Type B pancreatic cell (in vitro differentiated cells): ENCODE data around the gene MARCHF2. TPM values are rescaled to one million over a fixed set of nuclear protein-coding genes. Genes with fewer than 3 reads are reported as not detected.
"Not testable (repeated sequence)": the region's sequence is repeated elsewhere in the genome, so short reads cannot be mapped to it uniquely, and the experiment has no call there.

Experiments used
- DNase-seq: peaks from one replicate; pipeline ENCODE4 v3.0.0; 2021; ENCODE audit warnings: mixed read lengths; ENCODE audit not compliant: unreplicated experiment; ENCODE audit errors: extremely low spot score
- H3K27ac Mint-ChIP-seq: 2 replicates; pipeline ENCODE4 v1.8.0; 2021; ENCODE audit warnings: mild to moderate bottlenecking, mixed read lengths
- H3K27me3 Mint-ChIP-seq: 2 replicates; pipeline ENCODE4 v1.8.0; 2021; ENCODE audit warnings: mixed read lengths
- H3K36me3 Mint-ChIP-seq: 2 replicates; pipeline ENCODE4 v1.8.0; 2021; ENCODE audit warnings: mixed read lengths
- H3K4me1 Mint-ChIP-seq: one replicate; pipeline ENCODE4 v1.8.0; 2021; ENCODE audit warnings: mixed read lengths; ENCODE audit not compliant: unreplicated experiment
- H3K4me3 Mint-ChIP-seq: 2 replicates; pipeline ENCODE4 v1.8.0; 2021; ENCODE audit warnings: mild to moderate bottlenecking, mixed read lengths
- H3K9me3 Mint-ChIP-seq: 2 replicates; pipeline ENCODE4 v1.8.0; 2021; ENCODE audit warnings: mixed read lengths
- CTCF ChIP-seq: fragments of 200-600 bp; sonication (generic); conservative IDR thresholded peaks from 2 replicates; pipeline ENCODE4 v1.5.0; 2021; ENCODE audit warnings: antibody characterized with exemption, mild to moderate bottlenecking
- total RNA-seq: library from RNA; stranded (reverse); gene quantifications from 2 replicates; pipeline ENCODE4 v1.2.1, GENCODE V29; 2021; ENCODE audit warnings: low replicate concordance

Gene MARCHF2
- total RNA-seq, 1 donor from 2014 or later = 15.5 TPM

- no peak for TF ChIP-seq CTCF
- Mint-ChIP-seq H3K36me3 (no peaks in the 10 kb centered on the region), H3K4me1 (peaks cover 16% of the 10 kb centered on the region), H3K4me3 (no peak overlapping the region), H3K27ac (no peak overlapping the region), H3K9me3 (no peaks in the 10 kb centered on the region), H3K27me3 (no peaks in the 10 kb centered on the region)
- DNase-seq = no peak
Measured at GRCh38 chr19:8421484-8422461, 8.7 kb downstream of the MARCHF2 start.

- H3K27ac Mint-ChIP-seq = peak overlapping the region; percentile 70
- H3K9me3 Mint-ChIP-seq = no peaks in the 10 kb centered on the region
- no peak for TF ChIP-seq CTCF
- peaks cover 11% of the 10 kb centered on the region for H3K4me1 Mint-ChIP-seq
- no peak for DNase-seq
- H3K4me3 Mint-ChIP-seq = no peak overlapping the region
- H3K27me3 Mint-ChIP-seq = no peaks in the 10 kb centered on the region
- no peaks in the 10 kb centered on the region for H3K36me3 Mint-ChIP-seq
Measured at GRCh38 chr19:8423817-8424223, 10.7 kb downstream of the MARCHF2 start.

GRCh38 chr19:8425331-8425730 is 12.2 kb downstream of the MARCHF2 start:
- not testable (repeated sequence) for H3K4me3 Mint-ChIP-seq, H3K36me3 Mint-ChIP-seq, H3K27me3 Mint-ChIP-seq, DNase-seq, H3K9me3 Mint-ChIP-seq, H3K27ac Mint-ChIP-seq
- peaks cover 11% of the 10 kb centered on the region for H3K4me1 Mint-ChIP-seq

GRCh38 chr19:8426283-8426682 is 13.2 kb downstream of the MARCHF2 start:
- H3K27me3 Mint-ChIP-seq = no peaks in the 10 kb centered on the region
- no peak overlapping the region for H3K4me3 Mint-ChIP-seq
- H3K9me3 Mint-ChIP-seq = no peaks in the 10 kb centered on the region
- H3K27ac Mint-ChIP-seq = no peak overlapping the region
- no peak for TF ChIP-seq CTCF
- DNase-seq = no peak
- no peaks in the 10 kb centered on the region for H3K36me3 Mint-ChIP-seq
- peaks cover 11% of the 10 kb centered on the region for H3K4me1 Mint-ChIP-seq

GRCh38 chr19:8429044-8429443 is 15.9 kb downstream of the MARCHF2 start:
- TF ChIP-seq CTCF = no peak
- Mint-ChIP-seq H3K4me3 (no peak overlapping the region), H3K36me3 (no peaks in the 10 kb centered on the region), H3K9me3 (no peaks in the 10 kb centered on the region), H3K4me1 (peaks cover under 1% of the 10 kb centered on the region), H3K27me3 (no peaks in the 10 kb centered on the region), H3K27ac (no peak overlapping the region)
- DNase-seq = no peak

GRCh38 chr19:8429826-8430225 is 16.7 kb downstream of the MARCHF2 start:
- H3K27me3 Mint-ChIP-seq = no peaks in the 10 kb centered on the region
- DNase-seq = no peak

More at GRCh38 chr19:8429826-8430225, 16.7 kb downstream of the MARCHF2 start:
- no peak overlapping the region for H3K4me3 Mint-ChIP-seq
- TF ChIP-seq CTCF = no peak
- no peak overlapping the region for H3K27ac Mint-ChIP-seq
- H3K4me1 Mint-ChIP-seq = no peaks in the 10 kb centered on the region
- no peaks in the 10 kb centered on the region for H3K9me3 Mint-ChIP-seq
- H3K36me3 Mint-ChIP-seq = no peaks in the 10 kb centered on the region
